ENCODE data around the gene HOXC5.
"Not testable (repeated sequence)": the region's sequence is repeated elsewhere in the genome, so short reads cannot be mapped to it uniquely, and the experiment has no call there.

The HOXC5 gene

GRCh38 chr12:54035568-54036264, 2.9 kb downstream of the HOXC5 start:
- DNase-seq: no peak

GRCh38 chr12:54036620-54037359, 3.9 kb downstream of the HOXC5 start:
- no peak for DNase-seq

- DNase-seq: no peak
These were observed 4.8 kb downstream of the HOXC5 start for GRCh38 chr12:54037360-54038283.

- no peak for DNase-seq
These were observed 5.5 kb downstream of the HOXC5 start for GRCh38 chr12:54038284-54038870.

- peak; percentile 44 for DNase-seq
These were observed 6.1 kb downstream of the HOXC5 start for GRCh38 chr12:54038871-54039414.

GRCh38 chr12:54039417-54040147, 6.7 kb downstream of the HOXC5 start:
- DNase-seq: no peak

GRCh38 chr12:54040148-54040494, 7.3 kb downstream of the HOXC5 start:
- no peak for DNase-seq

GRCh38 chr12:54040648-54041047, 7.8 kb downstream of the HOXC5 start:
- DNase-seq: no peak

GRCh38 chr12:54041097-54041690, 8.3 kb downstream of the HOXC5 start:
- no peak for DNase-seq

- DNase-seq: not testable (repeated sequence)
These were observed 9.2 kb downstream of the HOXC5 start for GRCh38 chr12:54042033-54042432.

- DNase-seq: no peak
These were observed 10.4 kb downstream of the HOXC5 start for GRCh38 chr12:54042970-54043853.

GRCh38 chr12:54044425-54045103, 11.7 kb downstream of the HOXC5 start:
- no peak for DNase-seq

GRCh38 chr12:54045401-54045800, 12.6 kb downstream of the HOXC5 start:
- DNase-seq: no peak

GRCh38 chr12:54045868-54046521, 13.1 kb downstream of the HOXC5 start:
- no peak for DNase-seq

- DNase-seq: no peak
These were observed 13.9 kb downstream of the HOXC5 start for GRCh38 chr12:54046809-54047159.

- DNase-seq: no peak
These were observed 14.5 kb downstream of the HOXC5 start for GRCh38 chr12:54047160-54047963.

- DNase-seq: no peak
These were observed 15.1 kb downstream of the HOXC5 start for GRCh38 chr12:54047964-54048303.

GRCh38 chr12:54048406-54049093, 15.7 kb downstream of the HOXC5 start:
- no peak for DNase-seq
